Chondrocyte (in vitro differentiated cells): ENCODE data around the gene PLCB2. TPM values are rescaled to one million over a fixed set of nuclear protein-coding genes. Genes with fewer than 3 reads are reported as not detected.

Experiments
- DNase-seq: peaks from one replicate; pipeline ENCODE4 v3.0.0; 2021; ENCODE audit warnings: mixed read lengths, low spot score
- H3K27ac Mint-ChIP-seq: one replicate; pipeline ENCODE4 v1.8.0; 2021; ENCODE audit warnings: mild to moderate bottlenecking, moderate library complexity, mixed read lengths; ENCODE audit not compliant: unreplicated experiment
- H3K27me3 Mint-ChIP-seq: 2 replicates; pipeline ENCODE4 v1.8.0; 2021; ENCODE audit warnings: low read depth, mixed read lengths
- H3K36me3 Mint-ChIP-seq: 2 replicates; pipeline ENCODE4 v1.8.0; 2021; ENCODE audit warnings: low read depth, mixed read lengths
- H3K4me1 Mint-ChIP-seq: 2 replicates; pipeline ENCODE4 v1.8.0; 2021; ENCODE audit warnings: low read depth, mild to moderate bottlenecking, mixed read lengths
- H3K4me3 Mint-ChIP-seq: one replicate; pipeline ENCODE4 v1.8.0; 2021; ENCODE audit warnings: mild to moderate bottlenecking, moderate library complexity, mixed read lengths; ENCODE audit not compliant: unreplicated experiment
- H3K9me3 Mint-ChIP-seq: 2 replicates; pipeline ENCODE4 v1.8.0; 2021; ENCODE audit warnings: low read depth, mixed read lengths
- CTCF ChIP-seq: fragments of 200-600 bp; sonication (generic); IDR thresholded peaks from 2 replicates; pipeline ENCODE4 v1.5.0; 2021; ENCODE audit warnings: antibody characterized with exemption, mild to moderate bottlenecking, moderate library complexity
- total RNA-seq: library from RNA; stranded (reverse); gene quantifications from 3 replicates; pipeline ENCODE4 v1.2.1, GENCODE V29; 2021

The PLCB2 gene
- total RNA-seq, 1 donor from 2014 or later, result 2.8 TPM

GRCh38 chr15:40276927-40277326 lies 30.8 kb downstream of the PLCB2 start:
- TF ChIP-seq CTCF, result no peak
- H3K9me3 Mint-ChIP-seq, result no peaks in the 10 kb centered on the region
- H3K27me3 Mint-ChIP-seq, result peaks cover 17% of the 10 kb centered on the region
- H3K27ac Mint-ChIP-seq, result no peak overlapping the region
- no peaks in the 10 kb centered on the region for H3K4me1 Mint-ChIP-seq
- no peaks in the 10 kb centered on the region for H3K36me3 Mint-ChIP-seq
- no peak overlapping the region for H3K4me3 Mint-ChIP-seq
- no peak for DNase-seq

GRCh38 chr15:40275954-40276353 lies 31.8 kb downstream of the PLCB2 start:
- no peak for TF ChIP-seq CTCF

GRCh38 chr15:40275523-40275922 lies 32.2 kb downstream of the PLCB2 start:
- TF ChIP-seq CTCF, result no peak
- no peaks in the 10 kb centered on the region for H3K36me3 Mint-ChIP-seq
- H3K4me1 Mint-ChIP-seq, result no peaks in the 10 kb centered on the region
- no peak overlapping the region for H3K4me3 Mint-ChIP-seq
- DNase-seq, result no peak
- H3K27me3 Mint-ChIP-seq, result peaks cover 14% of the 10 kb centered on the region
- no peak overlapping the region for H3K27ac Mint-ChIP-seq
- no peaks in the 10 kb centered on the region for H3K9me3 Mint-ChIP-seq

More at GRCh38 chr15:40275954-40276353, 31.8 kb downstream of the PLCB2 start:
- Mint-ChIP-seq H3K9me3 (no peaks in the 10 kb centered on the region), H3K27ac (no peak overlapping the region), H3K27me3 (peaks cover 14% of the 10 kb centered on the region), H3K4me3 (no peak overlapping the region), H3K4me1 (no peaks in the 10 kb centered on the region), H3K36me3 (no peaks in the 10 kb centered on the region)
- DNase-seq, result no peak

GRCh38 chr15:40274350-40275274 lies 33.1 kb downstream of the PLCB2 start:
- Mint-ChIP-seq H3K36me3 (no peaks in the 10 kb centered on the region), H3K27ac (no peak overlapping the region)
- peak; percentile 100 for TF ChIP-seq CTCF

GRCh38 chr15:40273428-40273827 lies 34.3 kb downstream of the PLCB2 start:
- TF ChIP-seq CTCF, result no peak

More at GRCh38 chr15:40274350-40275274, 33.1 kb downstream of the PLCB2 start:
- H3K27me3 Mint-ChIP-seq, result peaks cover 12% of the 10 kb centered on the region
- H3K9me3 Mint-ChIP-seq, result no peaks in the 10 kb centered on the region
- no peaks in the 10 kb centered on the region for H3K4me1 Mint-ChIP-seq
- H3K4me3 Mint-ChIP-seq, result no peak overlapping the region
- DNase-seq, result no peak

More at GRCh38 chr15:40273428-40273827, 34.3 kb downstream of the PLCB2 start:
- Mint-ChIP-seq H3K9me3 (no peaks in the 10 kb centered on the region), H3K4me1 (no peaks in the 10 kb centered on the region), H3K4me3 (no peak overlapping the region), H3K36me3 (no peaks in the 10 kb centered on the region), H3K27me3 (peaks cover 5% of the 10 kb centered on the region), H3K27ac (no peak overlapping the region)
- no peak for DNase-seq
